ENCODE results near the gene MYL3. TPM values are rescaled to one million over a fixed set of nuclear protein-coding genes. Genes with fewer than 3 reads are reported as not detected.

The MYL3 gene
- polyA plus RNA-seq, 1 experiment = not detected

GRCh38 chr3:46833346-46834300, 29.6 kb downstream of the MYL3 start:
- ChIA-PET CTCF (no interaction called here), POLR2A (no interaction called here)

GRCh38 chr3:46831841-46832240, 31.4 kb downstream of the MYL3 start:
- DNase-seq (ENCODE audit: low read depth, low spot score) = no peak
- Histone ChIP-seq H3K27ac (ENCODE audit: low read depth, low read length) (no peak overlapping the region), H3K9me3 (ENCODE audit: control insufficient read depth, insufficient read depth, low read length) (peaks cover 4% of the 10 kb centered on the region; the same call in 1 of the 2 replicates), H3K4me3 (ENCODE audit: low read depth, low read length) (no peak overlapping the region), H3K27me3 (ENCODE audit: control insufficient read depth, insufficient read depth, low read length) (no peaks in the 10 kb centered on the region)
- ChIA-PET CTCF (no interaction called here), POLR2A (no interaction called here)
- no peak for TF ChIP-seq CTCF (IDR thresholded peaks at IDR 0.05; ENCODE audit: low read depth, low read length)

More at GRCh38 chr3:46833346-46834300, 29.6 kb downstream of the MYL3 start:
- no peak overlapping the region for H3K4me3 ChIP-seq (ENCODE audit: low read depth, low read length)
- no peak for TF ChIP-seq CTCF (IDR thresholded peaks at IDR 0.05; ENCODE audit: low read depth, low read length)
- no peak for DNase-seq (ENCODE audit: low read depth, low spot score)
- no peak overlapping the region for H3K27ac ChIP-seq (ENCODE audit: low read depth, low read length)
- H3K27me3 ChIP-seq (ENCODE audit: control insufficient read depth, insufficient read depth, low read length) = no peaks in the 10 kb centered on the region
- peaks cover 4% of the 10 kb centered on the region; the same call in 1 of the 2 replicates for H3K9me3 ChIP-seq (ENCODE audit: control insufficient read depth, insufficient read depth, low read length)

- no peaks in the 10 kb centered on the region for H3K27me3 ChIP-seq (ENCODE audit: control insufficient read depth, insufficient read depth, low read length)
- no peak overlapping the region for H3K27ac ChIP-seq (ENCODE audit: low read depth, low read length)
- ChIA-PET POLR2A (no interaction called here), CTCF (no interaction called here)
- H3K4me3 ChIP-seq (ENCODE audit: low read depth, low read length) = no peak overlapping the region
- TF ChIP-seq CTCF (IDR thresholded peaks at IDR 0.05; ENCODE audit: low read depth, low read length) = no peak
- peaks cover 4% of the 10 kb centered on the region; the same call in 1 of the 2 replicates for H3K9me3 ChIP-seq (ENCODE audit: control insufficient read depth, insufficient read depth, low read length)
- DNase-seq (ENCODE audit: low read depth, low spot score) = no peak
Observed at GRCh38 chr3:46831316-46831715, 31.9 kb downstream of the MYL3 start.

- Histone ChIP-seq H3K27me3 (ENCODE audit: control insufficient read depth, insufficient read depth, low read length) (no peaks in the 10 kb centered on the region), H3K4me3 (ENCODE audit: low read depth, low read length) (no peak overlapping the region), H3K9me3 (ENCODE audit: control insufficient read depth, insufficient read depth, low read length) (peaks cover 4% of the 10 kb centered on the region; the same call in 1 of the 2 replicates), H3K27ac (ENCODE audit: low read depth, low read length) (no peak overlapping the region)
- TF ChIP-seq CTCF (IDR thresholded peaks at IDR 0.05; ENCODE audit: low read depth, low read length) = no peak
- ChIA-PET POLR2A (no interaction called here), CTCF (no interaction called here)
- no peak for DNase-seq (ENCODE audit: low read depth, low spot score)
Observed at GRCh38 chr3:46830801-46831200, 32.4 kb downstream of the MYL3 start.

GRCh38 chr3:46829699-46830208, 33.5 kb downstream of the MYL3 start:
- peaks cover 4% of the 10 kb centered on the region for H3K27me3 ChIP-seq (ENCODE audit: control insufficient read depth, insufficient read depth, low read length)
- peaks cover 4% of the 10 kb centered on the region; the same call in 1 of the 2 replicates for H3K9me3 ChIP-seq (ENCODE audit: control insufficient read depth, insufficient read depth, low read length)
- no peak overlapping the region for H3K27ac ChIP-seq (ENCODE audit: low read depth, low read length)
- TF ChIP-seq CTCF (IDR thresholded peaks at IDR 0.05; ENCODE audit: low read depth, low read length) = no peak
- ChIA-PET POLR2A (no interaction called here), CTCF (no interaction called here)
- no peak overlapping the region for H3K4me3 ChIP-seq (ENCODE audit: low read depth, low read length)
- DNase-seq (ENCODE audit: low read depth, low spot score) = no peak

All from AG04450 (cell line).